Cardiac muscle cell (in vitro differentiated cells and primary cell): ENCODE measurements around the gene GBF1. TPM values are rescaled to one million over a fixed set of nuclear protein-coding genes. Genes with fewer than 3 reads are reported as not detected.
A peak's percentile ranks its signal among the peaks of the same experiment; 100 is the strongest.

ENCODE experiments used
- DNase-seq, 2 donors: peaks; one replicate each; pipeline versions ENCODE4 v3.0.0 to v3.0.0-alpha.2; 2010 to 2017; ENCODE audit warnings: low read depth in 1 of 2, low spot score in 1 of 2
- H3K27ac ChIP-seq: fragments of 200-600 bp; sonication (generic); 2 replicates; pipeline ENCODE4 v1.5.1; 2016
- H3K27me3 ChIP-seq: fragments of 200-600 bp; sonication (generic); 2 replicates; pipeline ENCODE4 v1.6.0; 2016; ENCODE audit warnings: control low read depth
- H3K36me3 ChIP-seq: fragments of 200-600 bp; sonication (generic); 2 replicates; pipeline ENCODE4 v1.5.1; 2016; ENCODE audit warnings: control low read depth
- H3K4me1 ChIP-seq: fragments of 200-600 bp; sonication (generic); 2 replicates; pipeline ENCODE4 v1.8.1; 2017; ENCODE audit warnings: low read depth, mild to moderate bottlenecking, mixed run types
- H3K4me3 ChIP-seq: fragments of 200-600 bp; sonication (generic); 2 replicates; pipeline ENCODE4 v1.5.1; 2016; ENCODE audit warnings: mild to moderate bottlenecking
- H3K9me3 ChIP-seq: fragments of 200-600 bp; sonication (generic); 2 replicates; pipeline ENCODE4 v1.5.1; 2017; ENCODE audit warnings: low read depth, mild to moderate bottlenecking, control low read depth
- polyA plus RNA-seq: library from polyadenylated mRNA; unstranded; fragments of >200 nt; fragmentation: Nextera tagmentation; extraction: Ambion mirVana; gene quantifications from 2 replicates; pipeline ENCODE4 v1.2.1, GENCODE V29; 2016
- total RNA-seq: library from RNA; depleted of rRNA; stranded (reverse); fragments of >200 nt; gene quantifications from 2 replicates; pipeline ENCODE4 v1.2.3, GENCODE V29; 2016
- TF ChIP-seq, protein P1 (sequence below): IDR thresholded peaks from 2 replicates; pipeline ENCODE4 v1.5.1; 2012; ENCODE audit warnings: low read depth, mild to moderate bottlenecking, low read length

GBF1 gene
- total and polyA plus RNA-seq, 2 experiments from 2014 or later, result 42.1 to 75.6 TPM

DNA sequence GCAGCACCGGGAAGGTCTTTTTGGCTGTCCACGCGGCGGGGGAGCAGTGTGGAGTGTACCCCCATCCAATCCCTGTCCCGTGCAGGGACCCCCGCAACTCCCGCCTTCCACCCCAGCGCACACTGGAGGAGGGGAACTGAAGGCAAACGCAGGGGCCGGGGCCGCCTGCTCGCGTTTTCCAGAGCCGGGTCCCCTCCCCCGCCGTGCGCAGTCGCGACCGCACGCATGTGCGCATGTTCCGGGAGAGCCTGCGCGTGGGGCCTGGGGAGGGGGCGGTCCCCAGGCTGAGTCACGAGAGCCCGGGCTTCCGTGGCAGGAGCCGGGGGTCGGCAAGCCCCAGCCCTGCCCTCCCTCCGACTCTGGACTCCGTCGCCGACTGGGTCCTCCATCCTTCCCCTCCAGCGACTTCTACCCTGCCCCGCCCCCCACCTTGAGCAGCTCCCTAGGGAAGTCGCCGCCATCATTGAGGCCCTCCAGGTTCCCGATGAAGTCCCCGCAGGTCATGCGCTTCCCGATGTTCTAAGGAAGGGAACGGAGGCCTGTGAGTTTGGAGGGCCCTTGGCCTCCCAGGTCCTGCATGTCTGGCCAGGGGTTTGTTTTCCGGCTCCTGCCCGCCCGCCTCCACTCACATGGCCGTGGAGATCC is 165.2 kb downstream of the GBF1 start:
- Histone ChIP-seq H3K27ac (no peak overlapping the region), H3K4me3 (peak overlapping the region; percentile 24), H3K36me3 (no peaks in the 10 kb centered on the region), H3K27me3 (peaks cover 38% of the 10 kb centered on the region), H3K9me3 (no peaks in the 10 kb centered on the region), H3K4me1 (no peaks in the 10 kb centered on the region)
- TF ChIP-seq, protein P1, sequence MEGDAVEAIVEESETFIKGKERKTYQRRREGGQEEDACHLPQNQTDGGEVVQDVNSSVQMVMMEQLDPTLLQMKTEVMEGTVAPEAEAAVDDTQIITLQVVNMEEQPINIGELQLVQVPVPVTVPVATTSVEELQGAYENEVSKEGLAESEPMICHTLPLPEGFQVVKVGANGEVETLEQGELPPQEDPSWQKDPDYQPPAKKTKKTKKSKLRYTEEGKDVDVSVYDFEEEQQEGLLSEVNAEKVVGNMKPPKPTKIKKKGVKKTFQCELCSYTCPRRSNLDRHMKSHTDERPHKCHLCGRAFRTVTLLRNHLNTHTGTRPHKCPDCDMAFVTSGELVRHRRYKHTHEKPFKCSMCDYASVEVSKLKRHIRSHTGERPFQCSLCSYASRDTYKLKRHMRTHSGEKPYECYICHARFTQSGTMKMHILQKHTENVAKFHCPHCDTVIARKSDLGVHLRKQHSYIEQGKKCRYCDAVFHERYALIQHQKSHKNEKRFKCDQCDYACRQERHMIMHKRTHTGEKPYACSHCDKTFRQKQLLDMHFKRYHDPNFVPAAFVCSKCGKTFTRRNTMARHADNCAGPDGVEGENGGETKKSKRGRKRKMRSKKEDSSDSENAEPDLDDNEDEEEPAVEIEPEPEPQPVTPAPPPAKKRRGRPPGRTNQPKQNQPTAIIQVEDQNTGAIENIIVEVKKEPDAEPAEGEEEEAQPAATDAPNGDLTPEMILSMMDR, result no peak
- peak; percentile 58 to 69 for DNase-seq

DNA sequence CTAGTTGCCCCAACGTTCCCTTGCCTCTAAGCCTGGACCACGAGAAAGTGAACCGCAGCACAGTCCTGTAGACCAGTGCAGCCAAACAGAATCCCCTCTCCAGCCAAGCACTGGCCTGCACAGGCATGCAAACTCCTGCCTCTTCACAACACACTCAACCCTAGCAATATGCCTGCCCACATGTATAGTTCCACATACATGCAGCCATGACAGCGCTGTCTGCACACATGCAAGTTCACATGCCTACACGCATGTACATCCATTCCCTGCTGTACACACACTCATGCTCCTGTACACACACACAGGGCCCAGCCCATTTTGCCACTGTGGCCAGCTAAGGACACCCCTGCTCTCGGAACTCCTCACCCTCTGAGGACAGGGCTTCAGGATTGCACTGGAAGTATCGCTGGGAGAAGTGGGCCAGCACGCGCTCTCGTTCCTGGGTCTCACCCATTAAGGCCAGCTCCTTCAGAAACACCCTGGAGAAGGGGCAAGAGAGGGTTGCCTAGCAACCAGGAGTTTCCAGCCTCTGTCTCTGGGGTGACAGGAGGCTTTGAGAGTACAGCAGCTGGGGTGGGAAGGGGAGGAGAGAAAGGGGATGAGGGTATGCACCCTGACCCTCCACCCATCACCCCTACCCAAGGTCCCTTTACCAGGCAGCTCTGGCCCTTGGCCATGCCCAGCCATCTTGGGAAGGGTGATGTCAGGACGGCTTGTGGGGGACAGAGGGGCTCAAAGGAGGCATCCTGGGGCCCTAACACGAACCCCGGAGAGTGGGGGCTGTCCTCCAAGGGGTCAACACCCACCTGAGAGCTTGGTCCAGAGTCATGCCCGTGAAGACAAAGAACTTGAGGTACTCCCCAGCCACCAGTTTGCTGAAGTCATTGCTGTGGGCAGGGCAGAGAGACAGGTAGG is 166.3 kb downstream of the GBF1 start:
- no peaks in the 10 kb centered on the region for H3K9me3 ChIP-seq
- no peak overlapping the region for H3K4me3 ChIP-seq
- H3K27ac ChIP-seq, result no peak overlapping the region
- H3K27me3 ChIP-seq, result peaks cover 38% of the 10 kb centered on the region
- H3K36me3 ChIP-seq, result no peaks in the 10 kb centered on the region
- no peak for DNase-seq
- H3K4me1 ChIP-seq, result no peaks in the 10 kb centered on the region
- TF ChIP-seq, protein P1, result no peak

DNA sequence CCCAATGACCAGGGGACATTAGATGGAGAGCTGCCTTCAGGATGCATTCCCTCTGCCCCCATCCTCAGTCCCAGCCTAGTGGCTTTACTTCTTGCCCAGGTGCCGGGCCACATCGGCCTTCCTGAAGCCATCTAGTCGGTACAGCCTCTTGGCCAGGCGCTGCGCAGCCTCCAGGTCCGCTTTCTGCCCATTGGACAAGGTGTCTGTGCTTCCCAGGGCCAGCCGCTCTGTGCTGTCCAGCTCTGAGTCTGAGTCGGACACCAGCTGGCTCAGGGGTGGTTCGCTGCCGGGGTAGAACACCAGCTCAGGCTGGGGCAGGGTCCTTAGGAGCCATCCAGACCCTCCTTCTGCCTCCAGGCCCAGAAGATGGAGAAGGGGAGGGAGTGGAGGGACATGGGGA is 167.0 kb downstream of the GBF1 start:
- TF ChIP-seq, protein P1, result no peak
- H3K27me3 ChIP-seq, result peaks cover 38% of the 10 kb centered on the region
- H3K9me3 ChIP-seq, result no peaks in the 10 kb centered on the region
- no peak overlapping the region for H3K4me3 ChIP-seq
- no peaks in the 10 kb centered on the region for H3K36me3 ChIP-seq
- H3K4me1 ChIP-seq, result no peaks in the 10 kb centered on the region
- H3K27ac ChIP-seq, result no peak overlapping the region
- no peak for DNase-seq

DNA sequence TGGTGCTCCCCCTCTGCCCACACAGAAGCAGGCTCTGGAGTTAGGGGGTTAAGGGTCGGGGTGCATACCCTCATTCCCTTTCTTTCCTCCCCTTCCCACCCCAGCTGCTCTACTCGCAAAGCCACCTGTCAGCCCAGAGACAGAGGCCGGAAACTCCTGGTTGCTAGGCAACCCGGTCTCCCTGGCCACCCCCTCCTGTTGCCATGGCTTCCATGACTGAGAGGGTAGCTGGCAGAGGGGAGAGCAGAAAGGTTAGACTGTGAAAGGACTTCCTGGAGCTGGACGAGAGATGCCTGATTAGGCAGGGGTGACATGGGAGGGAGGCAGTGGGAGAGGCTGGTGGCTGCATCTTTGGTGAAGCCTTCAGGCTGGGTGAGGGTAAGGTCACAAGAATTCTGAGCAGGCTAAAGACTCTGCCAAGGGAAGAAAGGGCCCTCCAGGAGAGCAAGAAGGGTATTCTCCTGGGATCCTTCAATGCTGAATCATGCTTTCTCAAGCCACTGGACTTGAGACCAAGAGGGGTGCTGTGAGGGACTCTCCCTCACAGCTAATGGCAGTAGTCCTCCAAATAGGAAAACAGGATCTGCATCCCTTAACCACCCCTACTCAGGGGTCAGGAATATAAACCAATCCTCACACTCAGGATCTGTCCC is 167.8 kb downstream of the GBF1 start:
- Histone ChIP-seq H3K9me3 (no peaks in the 10 kb centered on the region), H3K4me1 (no peaks in the 10 kb centered on the region), H3K27me3 (peaks cover 29% of the 10 kb centered on the region), H3K27ac (no peak overlapping the region), H3K36me3 (no peaks in the 10 kb centered on the region), H3K4me3 (no peak overlapping the region)
- DNase-seq, result peak in 1 of 2 donors; percentile 43
- TF ChIP-seq, protein P1, result no peak

DNA sequence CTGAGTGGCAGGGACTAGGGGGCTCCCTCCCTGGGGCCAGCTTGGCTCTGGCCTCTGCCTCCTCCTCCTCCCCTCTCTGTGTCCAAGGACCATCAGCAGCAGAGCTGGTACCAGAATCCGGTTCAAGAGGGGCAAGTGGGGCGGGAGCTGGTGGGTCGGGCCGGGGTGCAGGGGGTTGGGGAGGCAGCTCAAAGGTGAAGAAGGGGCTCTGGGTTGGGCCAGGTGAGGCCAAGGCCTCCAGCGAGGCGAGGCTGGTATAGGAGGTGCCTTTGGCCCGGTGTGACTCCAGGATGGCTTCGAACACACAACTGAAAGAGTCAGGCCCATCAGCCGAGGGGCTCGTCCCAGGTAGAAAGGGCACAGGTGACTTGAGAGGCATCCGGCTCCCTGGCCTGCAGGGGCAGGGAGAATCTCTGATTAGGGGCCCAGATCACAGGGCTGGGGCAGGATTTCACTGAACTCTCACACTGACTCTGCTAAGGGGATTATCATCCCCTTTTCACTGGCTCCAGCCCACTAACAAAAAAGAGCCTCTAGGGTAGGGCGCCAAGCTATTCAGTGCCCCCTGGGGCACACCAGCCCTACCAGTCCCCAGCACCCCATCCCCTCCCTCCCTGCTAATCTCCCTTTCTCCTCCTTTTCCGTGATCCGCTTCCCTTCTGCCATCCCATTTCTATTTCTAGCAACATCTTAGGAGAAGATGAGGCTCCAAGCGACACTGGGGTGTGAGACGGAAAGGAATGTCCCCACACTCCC is 168.7 kb downstream of the GBF1 start:
- Histone ChIP-seq H3K4me3 (no peak overlapping the region), H3K9me3 (no peaks in the 10 kb centered on the region), H3K27ac (no peak overlapping the region), H3K4me1 (peaks cover 3% of the 10 kb centered on the region), H3K36me3 (no peaks in the 10 kb centered on the region), H3K27me3 (peaks cover 27% of the 10 kb centered on the region)
- TF ChIP-seq, protein P1, result no peak
- no peak for DNase-seq
